HG02840 (cell line): ENCODE results near the gene ACACA.

Source experiments
- ATAC-seq: cut with Tn5 transposase; IDR thresholded peaks from one replicate; pipeline ENCODE4 v1.9.1; 2021; ENCODE audit warnings: mild to moderate bottlenecking, moderate library complexity, moderate number of reproducible peaks; ENCODE audit not compliant: unreplicated experiment, low FRiP score

Gene ACACA

GRCh38 chr17:37299257-37299980, 107.2 kb downstream of the ACACA start:
- ATAC-seq: no peak

DNA sequence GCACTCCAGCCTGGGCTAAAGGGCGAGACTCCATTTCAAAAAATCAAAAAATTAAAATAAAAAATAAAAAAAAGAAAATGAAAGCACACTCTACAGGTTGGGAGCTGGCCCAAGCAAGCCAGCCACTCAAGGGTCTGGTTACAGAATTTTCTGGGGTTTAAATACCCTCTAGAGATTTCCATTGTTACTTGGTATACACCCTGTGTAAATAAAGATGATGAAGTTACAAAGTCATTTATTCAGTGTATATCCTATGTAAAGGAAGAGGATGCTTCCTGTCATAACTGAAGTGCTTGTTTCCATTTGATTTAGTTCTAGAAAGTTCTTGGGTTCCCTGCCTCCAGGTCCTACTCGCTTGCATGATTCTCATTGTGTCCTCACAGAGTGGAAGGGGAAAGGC, 110.7 kb downstream of the ACACA start:
- ATAC-seq: no peak

- no peak for ATAC-seq
Measured at GRCh38 chr17:37294888-37295287, 111.7 kb downstream of the ACACA start.

DNA sequence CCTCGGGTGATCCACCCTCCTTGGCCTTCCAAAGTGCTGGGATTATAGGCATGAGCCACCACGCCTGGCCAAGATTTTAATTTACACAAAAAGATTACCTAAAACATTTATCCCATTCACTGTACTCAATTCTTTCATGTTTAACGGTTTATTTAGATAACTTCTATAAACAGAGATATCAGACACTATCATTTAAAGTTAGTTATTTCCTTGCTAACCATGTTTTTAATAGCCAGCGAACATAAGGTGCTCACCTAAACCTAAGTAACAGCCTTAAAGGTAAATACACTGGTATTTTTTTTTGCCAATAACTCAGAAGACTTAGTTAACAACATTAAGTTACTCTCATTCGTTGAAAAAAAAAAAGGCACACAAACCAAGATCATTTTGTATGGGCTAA, 112.9 kb downstream of the ACACA start:
- ATAC-seq: no peak

DNA sequence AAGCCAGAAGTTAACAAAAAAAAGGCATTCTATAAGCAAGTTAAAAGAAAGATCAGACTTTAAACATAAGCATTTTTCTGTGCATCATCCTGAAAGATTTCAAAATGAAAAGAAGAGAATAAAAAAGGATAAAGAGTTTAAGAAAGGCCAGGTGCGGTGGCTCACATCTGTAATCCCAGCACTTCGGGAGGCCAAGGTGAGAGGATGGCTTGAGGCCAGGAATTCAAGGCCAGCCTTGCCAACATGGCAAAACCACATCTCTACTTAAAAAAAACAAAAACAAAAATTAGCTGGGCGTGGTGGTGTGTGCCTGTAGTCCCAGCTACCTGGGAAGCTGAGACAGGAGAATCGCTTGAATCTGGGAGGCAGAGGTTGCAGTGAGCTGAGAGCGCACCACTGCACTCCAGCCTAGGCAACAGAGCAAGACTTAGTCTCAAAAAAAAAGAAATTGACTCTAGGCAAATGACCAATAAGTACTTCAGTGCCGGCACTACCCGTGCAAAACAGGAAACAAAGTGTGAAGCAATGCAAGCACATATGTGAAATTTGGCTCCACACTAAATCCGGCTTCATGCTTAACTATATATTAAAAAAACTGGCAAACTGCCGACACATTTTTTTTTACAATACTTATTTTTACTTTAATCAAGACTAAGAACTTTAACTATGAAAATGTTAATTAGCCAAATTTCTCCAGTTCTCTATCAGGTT, 114.1 kb downstream of the ACACA start:
- no peak for ATAC-seq

- ATAC-seq: no peak
Measured at GRCh38 chr17:37291351-37291750, 115.3 kb downstream of the ACACA start.

- ATAC-seq: no peak
Measured at GRCh38 chr17:37286430-37286829, 120.2 kb downstream of the ACACA start.

- ATAC-seq: no peak
Measured at GRCh38 chr17:37284191-37284590, 122.4 kb downstream of the ACACA start.

DNA sequence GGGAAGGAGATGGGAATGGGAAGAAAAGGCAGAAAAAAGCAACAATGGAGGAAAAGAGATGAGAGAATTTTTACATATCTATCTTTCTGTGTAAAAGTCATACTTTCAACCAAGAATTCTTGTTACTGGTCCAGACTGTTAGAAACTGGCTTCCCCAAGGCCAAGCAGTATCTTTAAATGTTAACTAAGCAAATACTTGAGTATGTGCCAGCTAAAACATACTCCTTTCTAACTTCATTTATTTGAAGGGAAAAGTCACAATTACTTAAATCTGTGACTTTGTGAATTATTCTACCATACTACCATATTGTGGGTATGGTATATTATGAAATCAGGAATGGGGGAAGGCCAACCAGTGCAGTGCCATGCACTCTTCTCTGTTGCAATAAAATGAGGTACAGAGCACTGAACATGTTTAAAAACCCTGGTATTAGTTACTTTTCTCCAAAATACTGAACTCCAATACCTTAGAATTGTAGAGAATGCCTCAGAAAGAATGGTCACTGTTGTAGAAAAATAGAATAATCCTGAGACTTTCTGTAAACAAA, 123.1 kb downstream of the ACACA start:
- ATAC-seq: no peak

DNA sequence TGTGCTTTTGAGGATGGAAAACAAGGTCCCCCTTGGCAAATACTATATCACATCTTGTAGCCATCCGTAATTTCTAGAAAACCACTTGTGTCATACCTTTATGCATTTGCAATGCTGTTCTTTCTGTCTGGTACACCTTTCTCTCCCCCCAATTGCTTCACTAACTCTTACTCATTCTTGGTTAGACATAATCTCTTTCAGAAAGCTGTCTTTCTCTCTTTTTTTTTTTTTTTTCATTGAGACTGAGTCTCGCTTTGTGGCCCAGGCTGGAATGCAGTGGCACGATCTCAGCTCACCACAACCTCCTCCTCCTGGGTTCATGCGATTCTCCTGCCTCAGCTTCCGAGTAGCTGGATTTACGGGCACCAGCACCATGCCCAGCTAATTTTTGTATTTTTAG, 125.8 kb downstream of the ACACA start:
- ATAC-seq: no peak

- ATAC-seq: no peak
Measured at GRCh38 chr17:37278247-37278894, 128.3 kb downstream of the ACACA start.

DNA sequence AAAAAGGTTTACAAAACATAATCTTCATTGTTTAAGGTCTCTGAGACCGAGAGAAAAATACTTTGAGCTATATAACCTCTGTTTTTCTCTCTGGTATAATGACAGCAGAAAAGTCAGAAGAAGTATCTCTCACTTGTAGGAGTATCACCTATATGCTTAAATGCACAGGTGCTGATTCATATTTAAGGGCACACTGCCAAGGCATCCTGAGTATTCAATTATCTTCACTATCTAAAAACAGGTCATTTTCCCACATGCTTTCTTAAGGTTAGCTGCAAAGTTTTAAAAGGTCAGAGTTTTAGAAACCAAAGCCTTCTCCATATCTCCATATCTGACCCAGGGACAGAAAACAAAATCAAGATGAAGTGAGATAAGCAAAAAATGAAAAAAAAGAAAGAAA, 130.2 kb downstream of the ACACA start:
- ATAC-seq: no peak

DNA sequence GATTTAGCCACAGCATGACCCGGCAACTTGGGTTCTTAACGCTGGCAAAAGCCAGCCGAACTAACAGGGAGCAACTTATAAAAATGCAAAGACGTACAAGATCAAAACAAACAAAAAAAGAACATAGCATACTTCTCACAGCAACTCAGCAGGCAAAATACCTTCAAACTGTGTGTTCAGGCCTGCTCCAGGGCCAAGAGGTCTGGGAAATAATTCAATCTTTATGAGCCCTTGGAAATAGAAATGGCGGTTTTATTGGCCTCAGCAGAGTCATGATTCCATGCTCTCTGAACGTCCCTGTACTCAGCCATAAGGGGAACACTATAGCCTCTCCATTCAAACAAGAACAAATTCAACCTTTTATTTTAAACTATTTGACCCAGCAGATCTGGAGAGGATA, 132.2 kb downstream of the ACACA start:
- ATAC-seq: no peak

DNA sequence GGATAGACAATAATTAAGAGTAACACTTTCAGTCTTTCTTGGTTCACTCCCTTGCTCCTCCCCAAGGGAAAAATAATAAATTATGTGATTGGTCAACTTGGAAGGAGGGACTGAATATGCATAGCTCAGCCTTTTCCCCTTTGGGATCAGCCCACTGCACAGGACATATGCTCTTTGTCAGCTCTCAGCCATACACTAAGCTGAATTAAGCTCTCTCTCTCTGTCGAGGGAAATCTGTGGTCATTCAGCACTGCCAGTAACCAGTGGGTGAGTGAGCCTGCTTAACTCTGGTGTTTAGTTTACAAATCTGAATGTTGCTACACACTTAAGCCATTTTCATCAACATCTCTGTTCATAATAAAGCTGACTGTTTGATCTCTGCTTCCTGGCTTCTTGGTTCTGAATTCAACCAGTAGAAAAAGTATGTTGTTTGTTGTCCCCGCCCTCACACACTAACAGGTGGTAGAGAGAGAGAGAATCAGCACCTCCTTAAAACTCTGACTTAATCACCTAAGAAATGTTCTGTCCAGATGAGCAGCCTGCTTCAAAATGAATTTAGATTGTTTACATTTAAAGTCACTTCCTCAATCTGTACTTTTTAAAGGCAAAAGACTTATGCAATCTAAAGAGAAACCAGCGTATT, 133.1 kb downstream of the ACACA start:
- ATAC-seq: no peak

GRCh38 chr17:37265446-37266173, 141.0 kb downstream of the ACACA start:
- ATAC-seq: no peak

GRCh38 chr17:37261286-37261685, 145.3 kb downstream of the ACACA start:
- ATAC-seq: no peak

DNA sequence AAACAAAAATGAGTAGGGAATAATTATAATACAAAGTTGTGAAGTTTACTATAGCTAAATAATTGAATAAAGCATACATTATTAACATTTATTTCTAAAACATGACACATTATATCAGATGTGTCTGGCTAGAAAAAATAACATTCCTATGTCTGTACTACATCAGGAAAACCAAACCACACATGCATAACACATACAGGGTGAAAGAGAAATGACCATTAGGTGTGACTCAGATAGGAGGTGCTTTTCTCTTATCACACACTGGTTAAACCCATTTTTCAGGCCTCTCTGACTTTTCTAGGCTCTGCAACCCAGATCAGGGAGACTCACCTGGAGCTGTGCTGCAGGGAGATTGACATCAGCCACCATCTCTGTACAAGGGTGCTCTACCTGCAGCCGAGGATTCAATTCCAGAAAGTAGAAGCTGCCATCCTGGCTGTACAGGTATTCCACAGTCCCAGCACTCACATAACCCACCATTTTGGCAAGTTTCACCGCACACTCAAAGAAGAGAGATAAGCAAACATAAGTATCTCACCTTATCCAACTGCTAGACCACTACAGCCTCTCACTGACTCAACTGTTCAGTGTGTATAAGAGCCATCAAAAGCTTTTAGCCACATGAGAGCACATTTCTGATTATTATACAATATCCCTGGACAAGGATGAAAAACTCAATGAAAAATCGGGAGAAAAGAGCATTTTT, 147.5 kb downstream of the ACACA start:
- no peak for ATAC-seq

- no peak for ATAC-seq
Measured at GRCh38 chr17:37256627-37257026, 150.0 kb downstream of the ACACA start.

GRCh38 chr17:37255432-37255831, 151.2 kb downstream of the ACACA start:
- no peak for ATAC-seq

DNA sequence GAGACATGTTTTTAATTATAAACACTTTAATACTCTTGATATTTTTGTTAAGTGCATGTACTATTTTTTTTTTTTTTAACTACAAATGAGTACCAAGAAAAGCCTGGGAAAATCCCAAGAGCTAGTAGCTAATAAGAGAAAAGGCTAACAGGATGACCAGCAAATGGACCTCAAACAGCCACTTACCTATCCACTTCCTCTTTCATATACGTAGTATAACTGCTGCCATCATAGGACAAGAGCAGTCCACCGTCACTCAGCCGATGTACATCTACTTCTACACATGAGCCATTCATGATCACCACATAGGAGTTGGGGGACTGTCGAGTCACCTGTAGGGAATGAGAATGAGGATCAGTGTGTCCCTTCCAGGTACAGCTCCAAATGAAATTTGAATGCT, 158.8 kb downstream of the ACACA start:
- no peak for ATAC-seq
